Spinal cord (tissue), 10 donors: ENCODE data around the gene KLHL18. TPM values are rescaled to one million over a fixed set of nuclear protein-coding genes. Genes with fewer than 3 reads are reported as not detected.
"Not testable (repeated sequence)": the region's sequence is repeated elsewhere in the genome, so short reads cannot be mapped to it uniquely, and the experiment has no call there.

ENCODE experiments used
- DNase-seq, 6 donors: peaks; one replicate each; pipeline versions ENCODE4 v3.0.0 to v3.0.0-alpha.2; 2013 to 2015; ENCODE audit warnings: low spot score in 6 of 6, low read depth in 4 of 6
- H3K27ac ChIP-seq: one replicate; pipeline ENCODE4 v1.5.1; 2013; ENCODE audit warnings: low read depth, low read length, control low read depth
- H3K27me3 ChIP-seq: one replicate; pipeline ENCODE4 v1.6.1; 2013; ENCODE audit warnings: low read length; ENCODE audit not compliant: control insufficient read depth, insufficient read depth
- H3K36me3 ChIP-seq: one replicate; pipeline ENCODE4 v1.6.1; 2013; ENCODE audit warnings: low read length; ENCODE audit not compliant: control insufficient read depth, insufficient read depth
- H3K4me1 ChIP-seq: one replicate; pipeline ENCODE4 v1.6.1; 2013; ENCODE audit warnings: low read length; ENCODE audit not compliant: control insufficient read depth, insufficient read depth
- H3K4me3 ChIP-seq: one replicate; pipeline ENCODE4 v1.5.1; 2013; ENCODE audit warnings: low read depth, low read length, control low read depth
- H3K9me3 ChIP-seq: one replicate; pipeline ENCODE4 v1.6.1; 2013; ENCODE audit warnings: low read length; ENCODE audit not compliant: control insufficient read depth, insufficient read depth
- WGBS: methylation state at CpG from one replicate; pipeline ENCODE4 v1.1.5; 2013; ENCODE audit warnings: missing lambda C conversion rate; ENCODE audit not compliant: insufficient coverage; 5-methylcytosine and 5-hydroxymethylcytosine counted together
- polyA plus RNA-seq, 2 donors: library from polyadenylated mRNA; unstranded; fragments of 120-200 nt; gene quantifications; one replicate each; pipeline ENCODE4 v1.2.1, GENCODE V29; 2013; ENCODE audit not compliant: insufficient read length in 2 of 2
- total RNA-seq, 2 donors: library from RNA; depleted of rRNA in 1 of 2; stranded (reverse); fragments of 120-200 nt in 1 of 2; fragments of >200 nt in 1 of 2; gene quantifications; one replicate each; pipeline versions ENCODE4 v1.2.3 to v1.2.4, GENCODE V29; 2013 to 2014
- donor health status: healthy.

Gene KLHL18
- total and polyA plus RNA-seq, 4 donors = 17.5 to 29.0 (median 24.9) TPM

GRCh38 chr3:47251085-47251484 is 31.7 kb upstream of the KLHL18 start:
- WGBS = 94% methylated on average over 2 of the region's 3 CpGs

DNA sequence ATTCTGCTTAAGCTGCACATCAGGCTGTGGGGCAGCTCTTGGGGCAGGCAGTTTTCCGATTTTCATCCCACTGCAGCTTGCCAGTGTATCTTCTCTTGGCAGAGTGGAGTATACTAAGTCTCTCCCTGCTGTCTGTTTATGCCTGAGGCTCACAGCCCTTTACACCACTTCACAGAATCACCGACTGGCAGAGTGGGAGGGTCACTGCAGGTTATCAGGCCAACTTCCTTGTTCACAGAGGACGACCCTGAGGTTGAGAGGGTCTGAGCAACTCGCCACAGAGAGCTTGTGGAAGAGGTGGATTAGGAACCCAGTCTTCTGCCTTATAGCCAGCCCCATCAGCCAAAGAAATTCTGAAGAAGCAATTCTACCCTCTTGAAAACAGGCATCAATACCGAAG is 31.1 kb upstream of the KLHL18 start:
- no peak for DNase-seq
- Histone ChIP-seq H3K27me3 (no peaks in the 10 kb centered on the region), H3K27ac (no peak overlapping the region), H3K9me3 (no peaks in the 10 kb centered on the region), H3K4me3 (no peak overlapping the region), H3K4me1 (no peaks in the 10 kb centered on the region), H3K36me3 (no peaks in the 10 kb centered on the region)
- whole genome bisulfite sequencing = 88% methylated on average over 1 of the region's 5 CpGs

More at GRCh38 chr3:47251085-47251484, 31.7 kb upstream of the KLHL18 start:
- H3K36me3 ChIP-seq, H3K9me3 ChIP-seq, H3K27ac ChIP-seq, DNase-seq, H3K4me1 ChIP-seq, H3K4me3 ChIP-seq, H3K27me3 ChIP-seq: not testable (repeated sequence)

DNA sequence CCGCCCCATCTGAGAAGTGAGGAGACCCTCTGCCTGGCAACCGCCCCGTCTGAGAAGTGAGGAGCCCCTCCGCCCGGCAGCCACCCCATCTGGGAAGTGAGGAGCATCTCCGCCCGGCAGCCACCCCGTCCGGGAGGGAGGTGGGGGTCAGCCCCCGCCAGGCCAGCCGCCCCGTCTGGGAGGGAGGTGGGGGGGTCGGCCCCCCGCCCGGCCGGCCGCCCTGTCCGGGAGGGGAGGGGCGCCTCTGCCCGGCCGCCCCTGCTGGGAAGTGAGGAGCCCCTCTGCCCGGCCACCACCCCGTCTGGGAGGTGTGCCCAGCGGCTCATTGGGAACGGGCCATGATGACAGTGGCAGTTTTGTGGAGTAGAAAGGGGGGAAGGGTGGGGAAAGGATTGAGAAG is 26.4 kb upstream of the KLHL18 start:
- not testable (repeated sequence) for H3K4me3 ChIP-seq, H3K9me3 ChIP-seq, H3K27me3 ChIP-seq, H3K36me3 ChIP-seq, DNase-seq, H3K4me1 ChIP-seq, H3K27ac ChIP-seq
- WGBS = 83% methylated on average over 15 of the region's 25 CpGs

- no CpG with 5 or more reads among the region's 3 CpGs for WGBS
Observed at GRCh38 chr3:47259114-47259513, 23.6 kb upstream of the KLHL18 start.

DNA sequence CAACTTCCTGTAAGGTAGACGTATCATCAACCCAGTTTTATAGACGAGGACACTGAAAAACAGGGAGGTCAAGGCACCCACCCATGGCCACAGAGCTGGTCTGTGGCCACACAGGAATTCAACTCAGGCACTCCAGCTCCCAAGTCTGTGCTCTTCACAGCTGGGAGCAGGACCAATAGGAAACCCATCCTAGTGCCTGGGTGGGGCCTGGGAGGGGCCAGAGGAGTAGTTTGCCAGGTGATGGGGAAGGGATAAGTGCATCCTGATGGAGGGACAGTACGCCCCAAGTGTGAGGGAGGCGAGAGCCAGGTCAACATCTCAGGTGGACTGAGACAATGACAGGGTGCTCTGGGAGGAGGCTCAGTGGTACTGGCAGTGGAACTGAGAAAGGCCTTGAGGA is 22.1 kb upstream of the KLHL18 start:
- Histone ChIP-seq H3K27ac (no peak overlapping the region), H3K27me3 (no peaks in the 10 kb centered on the region), H3K4me3 (no peak overlapping the region), H3K9me3 (no peaks in the 10 kb centered on the region), H3K36me3 (no peaks in the 10 kb centered on the region), H3K4me1 (no peaks in the 10 kb centered on the region)
- WGBS = 84% methylated on average over 4 of the region's 4 CpGs
- DNase-seq = no peak

More at GRCh38 chr3:47259114-47259513, 23.6 kb upstream of the KLHL18 start:
- Histone ChIP-seq H3K27me3 (no peaks in the 10 kb centered on the region), H3K9me3 (no peaks in the 10 kb centered on the region), H3K4me1 (no peaks in the 10 kb centered on the region), H3K4me3 (no peak overlapping the region), H3K27ac (no peak overlapping the region), H3K36me3 (no peaks in the 10 kb centered on the region)
- no peak for DNase-seq

GRCh38 chr3:47261301-47261700 is 21.4 kb upstream of the KLHL18 start:
- DNase-seq = peak in 1 of 6 donors; percentile 20
- Histone ChIP-seq H3K27me3 (no peaks in the 10 kb centered on the region), H3K9me3 (no peaks in the 10 kb centered on the region), H3K27ac (no peak overlapping the region), H3K4me3 (no peak overlapping the region), H3K4me1 (no peaks in the 10 kb centered on the region), H3K36me3 (no peaks in the 10 kb centered on the region)
- 72% methylated on average over 3 of the region's 3 CpGs for WGBS

DNA sequence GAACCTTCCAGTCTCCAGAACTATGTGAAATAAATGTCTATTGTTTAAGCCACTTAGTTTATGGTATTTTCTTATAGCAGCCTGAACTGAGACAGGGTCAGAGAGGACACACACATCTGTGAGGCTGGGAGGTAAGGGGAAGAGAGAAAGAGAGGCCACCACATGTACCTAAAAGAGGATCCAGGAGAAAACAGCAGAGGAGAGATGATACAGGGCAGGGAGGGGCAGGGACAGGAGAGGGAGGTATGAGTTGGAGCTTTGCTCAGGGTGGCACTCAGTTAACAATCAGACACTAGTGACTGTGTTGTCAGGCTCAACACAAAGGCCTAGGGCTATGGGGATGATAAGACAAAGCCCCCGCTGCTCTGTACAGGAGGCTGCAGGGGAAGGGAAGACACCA is 17.7 kb upstream of the KLHL18 start:
- no peak overlapping the region for H3K27ac ChIP-seq
- no peaks in the 10 kb centered on the region for H3K27me3 ChIP-seq
- H3K4me3 ChIP-seq = no peak overlapping the region
- no peaks in the 10 kb centered on the region for H3K9me3 ChIP-seq
- WGBS = no CpG with 5 or more reads among the region's 1 CpG
- DNase-seq = no peak
- no peaks in the 10 kb centered on the region for H3K36me3 ChIP-seq
- H3K4me1 ChIP-seq = no peaks in the 10 kb centered on the region

GRCh38 chr3:47265725-47266428 is 16.9 kb upstream of the KLHL18 start:
- H3K36me3 ChIP-seq = peaks cover 1% of the 10 kb centered on the region
- no peaks in the 10 kb centered on the region for H3K4me1 ChIP-seq
- H3K27me3 ChIP-seq = no peaks in the 10 kb centered on the region
- DNase-seq = no peak
- no peaks in the 10 kb centered on the region for H3K9me3 ChIP-seq
- no peak overlapping the region for H3K4me3 ChIP-seq
- H3K27ac ChIP-seq = no peak overlapping the region
- WGBS = 87% methylated on average over 7 of the region's 10 CpGs

- Histone ChIP-seq H3K27me3 (no peaks in the 10 kb centered on the region), H3K9me3 (no peaks in the 10 kb centered on the region), H3K4me3 (no peak overlapping the region), H3K27ac (no peak overlapping the region), H3K4me1 (no peaks in the 10 kb centered on the region), H3K36me3 (peaks cover 3% of the 10 kb centered on the region)
- WGBS = 67% methylated on average over 5 of the region's 11 CpGs
- DNase-seq = peak in 1 of 6 donors; percentile 43
Observed at GRCh38 chr3:47266709-47267489, 15.8 kb upstream of the KLHL18 start.

- Histone ChIP-seq H3K27me3 (no peaks in the 10 kb centered on the region), H3K9me3 (no peaks in the 10 kb centered on the region), H3K27ac (no peak overlapping the region), H3K36me3 (peaks cover 3% of the 10 kb centered on the region), H3K4me3 (no peak overlapping the region), H3K4me1 (no peaks in the 10 kb centered on the region)
- no peak for DNase-seq
Observed at GRCh38 chr3:47267490-47267824, 15.3 kb upstream of the KLHL18 start.
